Muscle layer of duodenum (tissue), 2 donors: Measurements from ENCODE around the gene ZNF350.
A peak's percentile ranks its signal among the peaks of the same experiment; 100 is the strongest.
"Not testable (repeated sequence)": the region's sequence is repeated elsewhere in the genome, so short reads cannot be mapped to it uniquely, and the experiment has no call there.

Experiments used
- H3K27ac ChIP-seq: one replicate; pipeline ENCODE4 v1.7.0; 2013; ENCODE audit warnings: mild to moderate bottlenecking, low read length
- H3K27me3 ChIP-seq: one replicate; pipeline ENCODE4 v1.7.0; 2013; ENCODE audit warnings: low read depth, mild to moderate bottlenecking, control low read depth, low read length
- H3K36me3 ChIP-seq, 2 donors: one replicate each; pipeline ENCODE4 v1.7.0; 2013; ENCODE audit warnings: low read length in 2 of 2, control low read depth in 1 of 2, mild to moderate bottlenecking in 1 of 2; ENCODE audit not compliant: insufficient read depth in 2 of 2, control insufficient read depth in 1 of 2
- H3K4me1 ChIP-seq, 2 donors: one replicate each; pipeline ENCODE4 v1.7.0; 2013; ENCODE audit warnings: low read length in 2 of 2, mild to moderate bottlenecking in 2 of 2, control low read depth in 1 of 2, moderate library complexity in 1 of 2; ENCODE audit not compliant: insufficient read depth in 2 of 2, control insufficient read depth in 1 of 2
- H3K4me3 ChIP-seq, 2 donors: one replicate each; pipeline ENCODE4 v1.7.0; 2013; ENCODE audit warnings: low read length in 2 of 2, low read depth in 1 of 2, mild to moderate bottlenecking in 1 of 2
- H3K9me3 ChIP-seq, 2 donors: one replicate each; pipeline ENCODE4 v1.7.0; 2013; ENCODE audit warnings: low read length in 2 of 2, control low read depth in 1 of 2, mild to moderate bottlenecking in 1 of 2; ENCODE audit not compliant: control insufficient read depth in 1 of 2
- donor health status: healthy.

ZNF350 gene

GRCh38 chr19:51986309-51987291 is at the start of gene ZNF350:
Gene ZNF350, minus strand, starts transcription at chr19:51986840. Its CDS starts 12,480 bp downstream, at chr19:51974360.
- peaks cover 3 to 28% of the 10 kb centered on the region in 2 donors for H3K36me3 ChIP-seq
- peaks cover 17 to 26% of the 10 kb centered on the region in 2 donors for H3K9me3 ChIP-seq
- no peaks in the 10 kb centered on the region for H3K27me3 ChIP-seq
- peaks cover 0 to 13% of the 10 kb centered on the region in 2 donors for H3K4me1 ChIP-seq
- peak within 1 kb of the TSS; percentile 96 for H3K27ac ChIP-seq
- H3K4me3 ChIP-seq: peak within 1 kb of the TSS; percentile 100

GRCh38 chr19:52034051-52034728 is 47.5 kb upstream of the ZNF350 start:
- peak overlapping the region; percentile 24 to 62 for H3K4me3 ChIP-seq
- peaks cover 46 to 68% of the 10 kb centered on the region in 2 donors for H3K36me3 ChIP-seq
- H3K27me3 ChIP-seq: no peaks in the 10 kb centered on the region
- H3K4me1 ChIP-seq: no peaks in the 10 kb centered on the region
- no peak overlapping the region for H3K27ac ChIP-seq
- peaks cover 60 to 72% of the 10 kb centered on the region in 2 donors for H3K9me3 ChIP-seq

- Histone ChIP-seq H3K4me3 (peak overlapping the region; percentile 76 to 93), H3K36me3 (peaks cover 9 to 38% of the 10 kb centered on the region in 2 donors), H3K27me3 (no peaks in the 10 kb centered on the region), H3K4me1 (peaks cover 0 to 7% of the 10 kb centered on the region in 2 donors), H3K27ac (peak overlapping the region; percentile 92), H3K9me3 (peaks cover 21 to 30% of the 10 kb centered on the region in 2 donors)
Measured at GRCh38 chr19:52028780-52029123, 42.1 kb upstream of the ZNF350 start.

GRCh38 chr19:52028027-52028779 is 41.6 kb upstream of the ZNF350 start, which contains the start of gene ZNF614:
Gene ZNF614, minus strand, starts transcription at chr19:52028379. Its CDS starts 2,634 bp downstream, at chr19:52025745.
- Histone ChIP-seq H3K4me1 (peaks cover 0 to 7% of the 10 kb centered on the region in 2 donors), H3K9me3 (peaks cover 19 to 29% of the 10 kb centered on the region in 2 donors), H3K27me3 (no peaks in the 10 kb centered on the region), H3K36me3 (peaks cover 13 to 38% of the 10 kb centered on the region in 2 donors), H3K4me3 (peak within 1 kb of the TSS; percentile 76 to 93), H3K27ac (peak within 1 kb of the TSS; percentile 92)

- H3K27me3 ChIP-seq, H3K4me1 ChIP-seq, H3K27ac ChIP-seq: not testable (repeated sequence)
- Histone ChIP-seq H3K4me3 (peak overlapping the region in 1 of 2 donors; percentile 76), H3K36me3 (peaks cover 16 to 45% of the 10 kb centered on the region in 2 donors), H3K9me3 (peaks cover 15 to 27% of the 10 kb centered on the region in 2 donors)
Measured at GRCh38 chr19:52026255-52026990, 39.8 kb upstream of the ZNF350 start.

- not testable (repeated sequence) for H3K4me1 ChIP-seq, H3K27me3 ChIP-seq, H3K27ac ChIP-seq
- H3K36me3 ChIP-seq: peaks cover 31 to 63% of the 10 kb centered on the region in 2 donors
- peaks cover 32 to 41% of the 10 kb centered on the region in 2 donors for H3K9me3 ChIP-seq
- H3K4me3 ChIP-seq: peak overlapping the region in 1 of 2 donors; percentile 15
Measured at GRCh38 chr19:52024478-52024877, 37.8 kb upstream of the ZNF350 start.

- peaks cover 0 to 4% of the 10 kb centered on the region in 2 donors for H3K4me1 ChIP-seq
- H3K27ac ChIP-seq: no peak overlapping the region
- peak overlapping the region in 1 of 2 donors; percentile 48 for H3K4me3 ChIP-seq
- no peaks in the 10 kb centered on the region for H3K27me3 ChIP-seq
- H3K36me3 ChIP-seq: peaks cover 40 to 86% of the 10 kb centered on the region in 2 donors
- H3K9me3 ChIP-seq: peaks cover 44 to 58% of the 10 kb centered on the region in 2 donors
Measured at GRCh38 chr19:52022193-52022592, 35.6 kb upstream of the ZNF350 start.

- Histone ChIP-seq H3K9me3 (peaks cover 58 to 75% of the 10 kb centered on the region in 2 donors), H3K27ac (no peak overlapping the region), H3K4me3 (peak overlapping the region; percentile 3 to 48), H3K27me3 (no peaks in the 10 kb centered on the region), H3K4me1 (no peaks in the 10 kb centered on the region), H3K36me3 (peaks cover 53 to 97% of the 10 kb centered on the region in 2 donors)
Measured at GRCh38 chr19:52020506-52020905, 33.9 kb upstream of the ZNF350 start.

- Histone ChIP-seq H3K27me3 (no peaks in the 10 kb centered on the region), H3K4me1 (no peaks in the 10 kb centered on the region), H3K9me3 (peaks cover 0 to 20% of the 10 kb centered on the region in 2 donors), H3K36me3 (peaks cover 5 to 32% of the 10 kb centered on the region in 2 donors), H3K4me3 (no peak overlapping the region), H3K27ac (no peak overlapping the region)
Measured at GRCh38 chr19:52010674-52011073, 24.0 kb upstream of the ZNF350 start.

GRCh38 chr19:52007806-52008557 is 21.3 kb upstream of the ZNF350 start, which contains the start of gene ZNF615:
Gene ZNF615, minus strand, starts transcription at chr19:52008211. Its CDS starts 4,500 bp downstream, at chr19:52003711.
- H3K4me1 ChIP-seq: no peaks in the 10 kb centered on the region
- peaks cover 0 to 28% of the 10 kb centered on the region in 2 donors for H3K36me3 ChIP-seq
- H3K27me3 ChIP-seq: no peaks in the 10 kb centered on the region
- H3K27ac ChIP-seq: peak within 1 kb of the TSS; percentile 89
- peaks cover 0 to 10% of the 10 kb centered on the region in 2 donors for H3K9me3 ChIP-seq
- H3K4me3 ChIP-seq: peak within 1 kb of the TSS; percentile 77 to 99
